ENCODE data around the gene AGPAT1. TPM values are rescaled to one million over a fixed set of nuclear protein-coding genes. Genes with fewer than 3 reads are reported as not detected.

AGPAT1 gene
- total RNA-seq, 1 experiment from 2014 or later, result 58.9 TPM

DNA sequence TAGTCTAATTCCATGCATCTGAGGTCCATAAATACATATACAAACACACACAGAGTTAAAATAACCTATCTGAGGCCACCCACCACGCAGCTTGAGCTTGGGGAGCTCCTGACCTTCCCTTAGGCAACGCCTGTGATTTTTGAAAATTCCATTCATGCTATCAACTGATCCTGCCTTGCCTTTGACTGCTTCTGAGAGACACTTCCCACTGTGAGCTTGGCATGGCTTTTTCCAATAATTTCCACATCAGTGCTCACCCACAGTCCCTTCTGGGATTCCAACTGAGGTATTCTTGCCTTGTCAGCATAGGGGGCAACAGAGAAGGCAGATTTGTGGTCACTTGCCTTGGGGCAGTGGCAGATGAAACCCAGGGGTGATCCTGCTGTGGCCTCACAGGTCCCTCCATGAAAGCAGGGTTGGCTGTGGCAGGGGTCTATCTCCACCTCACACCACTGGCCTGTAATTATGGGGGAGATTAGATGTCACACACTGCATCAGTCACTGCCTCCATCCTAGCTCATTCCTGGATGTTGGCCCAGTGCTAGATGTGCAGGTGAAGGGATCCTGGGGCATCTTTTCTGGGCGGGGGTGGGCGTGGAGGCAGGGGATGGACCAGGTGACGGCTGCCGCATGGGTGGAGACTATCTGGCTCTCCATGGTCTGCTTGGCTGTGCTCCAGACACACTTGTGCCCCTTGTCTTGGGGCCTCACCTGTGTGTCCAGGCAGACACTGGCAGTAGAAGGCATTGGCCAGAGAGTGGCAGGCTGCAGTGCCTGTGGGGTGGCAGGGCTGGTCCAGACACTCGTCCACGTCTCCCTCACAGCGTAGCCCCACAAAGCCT lies 27.8 kb upstream of the AGPAT1 start:
- H4K20me1 ChIP-seq (ENCODE audit: insufficient read depth), result no peaks in the 10 kb centered on the region
- no peak overlapping the region for H3K4me3 ChIP-seq
- no peaks in the 10 kb centered on the region for H3K4me1 ChIP-seq (replicated peaks; ENCODE audit: insufficient read depth)
- intact Hi-C loops (cut with micrococcal nuclease; ENCODE audit: unreplicated experiment), result no loop called here
- H3K27ac ChIP-seq, result no peak overlapping the region
- H3F3A ChIP-seq (ENCODE audit: insufficient read depth, low read depth), result no peaks in the 10 kb centered on the region
- H2AFZ ChIP-seq, result no peak overlapping the region
- no peaks in the 10 kb centered on the region for H3K36me3 ChIP-seq (ENCODE audit: low read depth)
- no peaks in the 10 kb centered on the region for H3K9me3 ChIP-seq (ENCODE audit: insufficient read depth, low read depth)
- DNase-seq, result no peak
- no peaks in the 10 kb centered on the region for H3K9me2 ChIP-seq (ENCODE audit: insufficient read depth)
- H3K4me2 ChIP-seq, result no peak overlapping the region
- POLR2A ChIA-PET (ENCODE audit: unreplicated experiment), result no interaction called here
- no TSS peak for BruUV-seq (replicated peaks)
- TF ChIP-seq EZH2 (IDR thresholded peaks at IDR 0.05; ENCODE audit: low read depth), result no peak
- TF ChIP-seq, protein P1, sequence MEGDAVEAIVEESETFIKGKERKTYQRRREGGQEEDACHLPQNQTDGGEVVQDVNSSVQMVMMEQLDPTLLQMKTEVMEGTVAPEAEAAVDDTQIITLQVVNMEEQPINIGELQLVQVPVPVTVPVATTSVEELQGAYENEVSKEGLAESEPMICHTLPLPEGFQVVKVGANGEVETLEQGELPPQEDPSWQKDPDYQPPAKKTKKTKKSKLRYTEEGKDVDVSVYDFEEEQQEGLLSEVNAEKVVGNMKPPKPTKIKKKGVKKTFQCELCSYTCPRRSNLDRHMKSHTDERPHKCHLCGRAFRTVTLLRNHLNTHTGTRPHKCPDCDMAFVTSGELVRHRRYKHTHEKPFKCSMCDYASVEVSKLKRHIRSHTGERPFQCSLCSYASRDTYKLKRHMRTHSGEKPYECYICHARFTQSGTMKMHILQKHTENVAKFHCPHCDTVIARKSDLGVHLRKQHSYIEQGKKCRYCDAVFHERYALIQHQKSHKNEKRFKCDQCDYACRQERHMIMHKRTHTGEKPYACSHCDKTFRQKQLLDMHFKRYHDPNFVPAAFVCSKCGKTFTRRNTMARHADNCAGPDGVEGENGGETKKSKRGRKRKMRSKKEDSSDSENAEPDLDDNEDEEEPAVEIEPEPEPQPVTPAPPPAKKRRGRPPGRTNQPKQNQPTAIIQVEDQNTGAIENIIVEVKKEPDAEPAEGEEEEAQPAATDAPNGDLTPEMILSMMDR (conservative IDR thresholded peaks at IDR 0.05), result no peak
- CTCF ChIA-PET, result no interaction called here
- no peaks in the 10 kb centered on the region for H3K79me2 ChIP-seq (ENCODE audit: low read depth)
- peaks cover 57% of the 10 kb centered on the region for H3K27me3 ChIP-seq (ENCODE audit: insufficient read depth, low read depth)

DNA sequence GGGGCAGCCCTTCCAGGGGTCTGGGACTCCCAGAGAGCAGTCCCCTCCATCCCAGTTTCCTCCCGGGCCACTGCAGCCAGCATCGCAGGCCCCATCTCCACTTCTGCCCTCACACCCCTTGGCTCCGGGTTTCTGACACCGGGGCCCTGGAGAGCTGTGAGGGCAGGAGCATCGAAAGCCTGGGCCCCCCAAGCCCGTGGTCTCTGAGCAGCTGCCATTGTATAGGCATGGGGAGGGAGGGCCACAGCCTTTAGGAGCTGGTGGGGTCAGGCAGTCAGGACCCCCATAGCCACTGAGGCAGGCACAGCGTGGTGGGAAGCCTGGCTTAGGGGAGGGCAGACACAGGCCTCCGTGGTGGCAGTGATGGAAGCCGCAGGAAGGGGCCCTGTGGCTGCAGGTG lies 26.3 kb upstream of the AGPAT1 start:
- no peak for DNase-seq
- Histone ChIP-seq H3K27me3 (ENCODE audit: insufficient read depth, low read depth) (peaks cover 46% of the 10 kb centered on the region), H3K79me2 (ENCODE audit: low read depth) (no peaks in the 10 kb centered on the region), H3K36me3 (ENCODE audit: low read depth) (no peaks in the 10 kb centered on the region), H4K20me1 (ENCODE audit: insufficient read depth) (no peaks in the 10 kb centered on the region), H2AFZ (no peak overlapping the region), H3K4me3 (no peak overlapping the region), H3K9me3 (ENCODE audit: insufficient read depth, low read depth) (no peaks in the 10 kb centered on the region), H3K4me2 (no peak overlapping the region), H3K27ac (no peak overlapping the region), H3K9me2 (ENCODE audit: insufficient read depth) (no peaks in the 10 kb centered on the region), H3K4me1 (replicated peaks; ENCODE audit: insufficient read depth) (no peaks in the 10 kb centered on the region), H3F3A (ENCODE audit: insufficient read depth, low read depth) (peaks cover 12% of the 10 kb centered on the region)
- intact Hi-C loops (cut with micrococcal nuclease; ENCODE audit: unreplicated experiment), result no loop called here
- ChIA-PET POLR2A (ENCODE audit: unreplicated experiment) (interaction anchor here (0.6 kb wide), 1 partner anchor 250 kb away, joined by 3 read pairs; no protein-coding TSS in a partner anchor), CTCF (no interaction called here)
- no TSS peak for BruUV-seq (replicated peaks)
- TF ChIP-seq EZH2 (IDR thresholded peaks at IDR 0.05; ENCODE audit: low read depth), result no peak
- TF ChIP-seq, protein P1 (conservative IDR thresholded peaks at IDR 0.05), result no peak

DNA sequence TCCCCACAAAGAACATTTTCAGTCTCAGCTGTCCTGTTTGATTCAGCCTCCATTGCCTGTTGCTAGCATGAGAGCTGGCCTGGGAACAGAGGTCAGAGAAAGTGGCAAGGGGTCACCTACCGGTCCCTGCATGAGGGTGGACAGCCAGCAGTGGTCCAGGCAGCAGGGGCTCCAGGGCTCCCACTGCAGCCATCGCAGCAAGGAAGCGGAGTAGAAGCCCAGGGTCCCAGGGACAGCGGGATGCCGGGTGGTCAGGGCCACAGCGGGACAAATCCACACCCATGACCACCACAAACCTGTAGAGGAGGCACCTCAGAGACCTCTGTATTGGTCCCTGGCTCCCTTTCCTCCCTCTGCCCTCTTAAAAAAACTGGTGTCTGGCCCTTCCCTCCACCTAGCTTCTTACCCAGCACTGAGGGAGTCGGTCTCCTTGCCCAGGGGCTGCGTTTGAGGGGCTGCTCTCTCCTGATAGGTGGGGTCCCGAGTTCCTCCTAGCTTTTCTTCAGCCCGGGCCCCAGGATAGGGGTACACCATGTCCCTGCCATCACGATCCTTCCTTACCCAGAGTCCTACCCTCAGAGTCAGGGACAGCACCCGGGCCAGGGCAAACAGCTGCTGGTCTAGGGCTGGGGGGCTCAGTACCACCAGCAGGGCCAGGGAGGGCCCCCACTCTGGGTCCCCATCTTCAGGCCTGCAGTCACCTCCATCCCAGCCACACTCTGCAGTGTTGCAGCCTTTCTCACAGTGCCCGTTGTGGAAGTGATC lies 25.0 kb upstream of the AGPAT1 start:
- Histone ChIP-seq H3K36me3 (ENCODE audit: low read depth) (no peaks in the 10 kb centered on the region), H3K4me1 (replicated peaks; ENCODE audit: insufficient read depth) (peaks cover 6% of the 10 kb centered on the region; the same call in 1 of the 2 replicates), H3K27me3 (ENCODE audit: insufficient read depth, low read depth) (peaks cover 44% of the 10 kb centered on the region), H3K4me2 (no peak overlapping the region), H3K9me3 (ENCODE audit: insufficient read depth, low read depth) (no peaks in the 10 kb centered on the region), H4K20me1 (ENCODE audit: insufficient read depth) (no peaks in the 10 kb centered on the region), H3F3A (ENCODE audit: insufficient read depth, low read depth) (peaks cover 17% of the 10 kb centered on the region), H3K27ac (no peak overlapping the region), H3K9me2 (ENCODE audit: insufficient read depth) (no peaks in the 10 kb centered on the region), H3K4me3 (no peak overlapping the region), H2AFZ (no peak overlapping the region), H3K79me2 (ENCODE audit: low read depth) (no peaks in the 10 kb centered on the region)
- TF ChIP-seq EZH2 (IDR thresholded peaks at IDR 0.05; ENCODE audit: low read depth), result no peak
- TF ChIP-seq, protein P1 (conservative IDR thresholded peaks at IDR 0.05), result no peak
- POLR2A ChIA-PET (ENCODE audit: unreplicated experiment), result no interaction called here
- BruUV-seq (replicated peaks), result no TSS peak
- intact Hi-C loops (cut with micrococcal nuclease; ENCODE audit: unreplicated experiment), result no loop called here
- DNase-seq, result no peak
- CTCF ChIA-PET, result no interaction called here
